OCI-LY1 (cell line): ENCODE data around the gene SCAMP5.

Source experiments
- H2AFZ ChIP-seq: fragments of 200-600 bp; sonication (generic), shearing (Covaris generic); 2 replicates; pipeline ENCODE4 v1.6.0; 2014; ENCODE audit warnings: antibody characterized with exemption, mild to moderate bottlenecking, low read length
- H3F3A ChIP-seq: fragments of 200-600 bp; sonication (generic), shearing (Covaris generic); 2 replicates; pipeline ENCODE4 v1.6.0; 2014; ENCODE audit warnings: mild to moderate bottlenecking, antibody characterized with exemption, low read length, moderate library complexity; ENCODE audit not compliant: insufficient read depth
- H3K27ac ChIP-seq: fragments of 200-600 bp; sonication (generic); 2 replicates; pipeline ENCODE4 v1.5.1; 2014; ENCODE audit warnings: low read length, mixed run types, mild to moderate bottlenecking, low read depth; ENCODE audit not compliant: poor library complexity, severe bottlenecking
- H3K27me3 ChIP-seq: fragments of 200-600 bp; sonication (generic); 2 replicates; pipeline ENCODE4 v1.6.0; 2014; ENCODE audit warnings: antibody characterized with exemption, mild to moderate bottlenecking, low read length, moderate library complexity; ENCODE audit not compliant: insufficient read depth
- H3K36me3 ChIP-seq: fragments of 200-600 bp; sonication (generic); 2 replicates; pipeline ENCODE4 v1.6.1; 2014; ENCODE audit warnings: mild to moderate bottlenecking, antibody characterized with exemption, low read length, moderate library complexity, mixed read lengths; ENCODE audit not compliant: insufficient read depth
- H3K4me1 ChIP-seq: fragments of 200-600 bp; sonication (generic); 2 replicates; pipeline ENCODE4 v1.5.1; 2014; ENCODE audit warnings: mild to moderate bottlenecking, low read length, moderate library complexity; ENCODE audit not compliant: insufficient read depth, severe bottlenecking
- H3K4me2 ChIP-seq: fragments of 200-600 bp; sonication (generic), shearing (Covaris generic); 2 replicates; pipeline ENCODE4 v1.6.1; 2014; ENCODE audit warnings: low read length
- H3K4me3 ChIP-seq: fragments of 200-600 bp; sonication (generic); 2 replicates; pipeline ENCODE4 v1.5.1; 2014; ENCODE audit warnings: low read length, low read depth, mild to moderate bottlenecking, mixed read lengths; ENCODE audit not compliant: poor library complexity, severe bottlenecking
- H3K79me2 ChIP-seq: fragments of 200-600 bp; shearing (Covaris generic); 2 replicates; pipeline ENCODE4 v1.6.1; 2016; ENCODE audit warnings: mixed run types, low read length, mixed read lengths; ENCODE audit not compliant: insufficient read depth
- H3K9ac ChIP-seq: fragments of 200-600 bp; sonication (generic), shearing (Covaris generic); 2 replicates; pipeline ENCODE4 v1.6.1; 2014; ENCODE audit warnings: mild to moderate bottlenecking, low read length, mixed read lengths
- H3K9me2 ChIP-seq: fragments of 200-600 bp; sonication (generic), shearing (Covaris generic); 2 replicates; pipeline ENCODE4 v1.6.1; 2014; ENCODE audit warnings: low read depth, mild to moderate bottlenecking, low read length, mixed read lengths
- H3K9me3 ChIP-seq: fragments of 200-600 bp; shearing (Covaris generic); 2 replicates; pipeline ENCODE4 v1.6.1; 2014; ENCODE audit warnings: low read length, mixed read lengths
- H4K20me1 ChIP-seq: fragments of 200-600 bp; sonication (generic), shearing (Covaris generic); 2 replicates; pipeline ENCODE4 v1.6.0; 2016; ENCODE audit warnings: mild to moderate bottlenecking, low read length; ENCODE audit not compliant: insufficient read depth
- EZH2 ChIP-seq: fragments of 200-600 bp; sonication (generic), shearing (Covaris generic); IDR thresholded peaks from 2 replicates; pipeline ENCODE4 v1.8.0; 2017; ENCODE audit warnings: borderline replicate concordance, mixed run types, mild to moderate bottlenecking, antibody characterized with exemption, low read length, moderate library complexity, mixed read lengths
- TF ChIP-seq, protein P1 (sequence below): fragments of 200-600 bp; sonication (generic), shearing (Covaris generic); IDR thresholded peaks from 2 replicates; pipeline ENCODE4 v1.5.1; 2017; ENCODE audit warnings: mild to moderate bottlenecking, antibody characterized with exemption, low read length, moderate library complexity, mixed read lengths

SCAMP5 gene

DNA sequence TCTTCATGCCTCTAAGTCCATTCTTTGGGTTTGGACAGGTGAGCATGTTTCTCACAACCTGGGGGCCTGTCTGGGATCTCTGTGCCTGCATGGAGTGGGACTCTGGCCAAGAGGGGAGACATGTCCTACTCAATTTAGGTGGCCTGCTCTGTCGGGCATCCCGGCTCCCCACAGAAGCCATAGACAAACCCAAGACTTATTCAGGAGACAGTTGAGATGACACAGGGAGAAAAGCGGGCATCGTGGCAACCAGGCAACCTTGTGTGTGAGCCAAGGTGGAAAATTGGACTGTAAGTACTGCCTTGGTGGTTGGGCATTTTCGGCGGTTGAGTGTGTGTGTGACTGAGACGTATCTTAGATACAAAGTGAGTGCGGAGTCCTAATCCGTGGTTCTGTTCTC, 68.5 kb downstream of the SCAMP5 start:
- Histone ChIP-seq H4K20me1 (no peaks in the 10 kb centered on the region), H3K79me2 (no peaks in the 10 kb centered on the region), H3K9ac (no peak overlapping the region), H2AFZ (no peak overlapping the region), H3K9me3 (no peaks in the 10 kb centered on the region), H3K4me2 (no peak overlapping the region), H3K4me1 (no peaks in the 10 kb centered on the region), H3K9me2 (no peaks in the 10 kb centered on the region), H3K27me3 (no peaks in the 10 kb centered on the region), H3K27ac (no peak overlapping the region), H3K4me3 (no peak overlapping the region), H3K36me3 (no peaks in the 10 kb centered on the region), H3F3A (no peaks in the 10 kb centered on the region)
- TF ChIP-seq, protein P1, sequence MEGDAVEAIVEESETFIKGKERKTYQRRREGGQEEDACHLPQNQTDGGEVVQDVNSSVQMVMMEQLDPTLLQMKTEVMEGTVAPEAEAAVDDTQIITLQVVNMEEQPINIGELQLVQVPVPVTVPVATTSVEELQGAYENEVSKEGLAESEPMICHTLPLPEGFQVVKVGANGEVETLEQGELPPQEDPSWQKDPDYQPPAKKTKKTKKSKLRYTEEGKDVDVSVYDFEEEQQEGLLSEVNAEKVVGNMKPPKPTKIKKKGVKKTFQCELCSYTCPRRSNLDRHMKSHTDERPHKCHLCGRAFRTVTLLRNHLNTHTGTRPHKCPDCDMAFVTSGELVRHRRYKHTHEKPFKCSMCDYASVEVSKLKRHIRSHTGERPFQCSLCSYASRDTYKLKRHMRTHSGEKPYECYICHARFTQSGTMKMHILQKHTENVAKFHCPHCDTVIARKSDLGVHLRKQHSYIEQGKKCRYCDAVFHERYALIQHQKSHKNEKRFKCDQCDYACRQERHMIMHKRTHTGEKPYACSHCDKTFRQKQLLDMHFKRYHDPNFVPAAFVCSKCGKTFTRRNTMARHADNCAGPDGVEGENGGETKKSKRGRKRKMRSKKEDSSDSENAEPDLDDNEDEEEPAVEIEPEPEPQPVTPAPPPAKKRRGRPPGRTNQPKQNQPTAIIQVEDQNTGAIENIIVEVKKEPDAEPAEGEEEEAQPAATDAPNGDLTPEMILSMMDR, result no peak
- no peak for TF ChIP-seq EZH2

DNA sequence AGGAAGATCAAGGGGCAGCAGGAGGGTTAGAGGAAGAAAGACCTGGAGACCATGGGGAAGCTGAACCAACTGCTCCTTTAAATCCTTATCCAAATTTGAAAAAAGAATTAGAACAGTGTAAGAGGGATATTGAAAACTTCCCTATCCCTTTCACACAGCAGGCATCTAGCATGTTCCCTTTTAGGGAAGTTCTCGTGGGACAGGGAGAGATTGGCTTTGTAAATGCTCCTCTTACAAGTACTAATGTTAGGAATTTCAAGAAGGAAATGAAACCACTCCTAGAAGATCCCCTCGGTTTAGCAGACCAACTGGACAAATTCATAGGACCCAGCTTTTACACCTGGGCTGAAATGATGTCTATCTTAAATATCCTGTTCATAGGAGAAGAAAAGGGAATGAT, 69.5 kb downstream of the SCAMP5 start:
- TF ChIP-seq EZH2, result no peak
- TF ChIP-seq, protein P1, result no peak
- no peak overlapping the region for H3K4me3 ChIP-seq

GRCh38 chr15:75065467-75065850, 70.1 kb downstream of the SCAMP5 start:
- no peak overlapping the region for H3K4me2 ChIP-seq
- no peak overlapping the region for H3K4me3 ChIP-seq
- H3K36me3 ChIP-seq, result no peaks in the 10 kb centered on the region; the same call in 1 of the 2 replicates
- H3K79me2 ChIP-seq, result no peaks in the 10 kb centered on the region
- H3K9me3 ChIP-seq, result no peaks in the 10 kb centered on the region
- no peaks in the 10 kb centered on the region for H3K9me2 ChIP-seq
- no peak overlapping the region for H3K27ac ChIP-seq
- H3F3A ChIP-seq, result no peaks in the 10 kb centered on the region
- no peaks in the 10 kb centered on the region for H4K20me1 ChIP-seq
- H3K4me1 ChIP-seq, result no peaks in the 10 kb centered on the region
- no peak overlapping the region for H2AFZ ChIP-seq
- TF ChIP-seq EZH2, result no peak
- TF ChIP-seq, protein P1, result no peak
- no peaks in the 10 kb centered on the region for H3K27me3 ChIP-seq
- no peak overlapping the region for H3K9ac ChIP-seq

More for the DNA sequence above, 69.5 kb downstream of the SCAMP5 start:
- Histone ChIP-seq H3K9me3 (no peaks in the 10 kb centered on the region), H2AFZ (no peak overlapping the region), H3K79me2 (no peaks in the 10 kb centered on the region), H3K27me3 (no peaks in the 10 kb centered on the region), H3K4me1 (no peaks in the 10 kb centered on the region), H3F3A (no peaks in the 10 kb centered on the region), H3K27ac (no peak overlapping the region), H4K20me1 (no peaks in the 10 kb centered on the region), H3K36me3 (no peaks in the 10 kb centered on the region), H3K9ac (no peak overlapping the region), H3K9me2 (no peaks in the 10 kb centered on the region), H3K4me2 (no peak overlapping the region)
